ENCODE results near the gene AMER2. TPM values are rescaled to one million over a fixed set of nuclear protein-coding genes. Genes with fewer than 3 reads are reported as not detected.

Gene AMER2
- total RNA-seq, 1 experiment from 2014 or later, result not detected

- TF ChIP-seq CTCF (conservative IDR thresholded peaks at IDR 0.05) (no peak), EZH2 (IDR thresholded peaks at IDR 0.05; ENCODE audit: low read depth) (no peak)
- Histone ChIP-seq H3K9me3 (ENCODE audit: insufficient read depth, low read depth) (no peaks in the 10 kb centered on the region), H3K27me3 (ENCODE audit: insufficient read depth, low read depth) (no peaks in the 10 kb centered on the region), H3K4me3 (no peak overlapping the region), H3K4me1 (replicated peaks; ENCODE audit: insufficient read depth) (peaks cover 17% of the 10 kb centered on the region), H3F3A (ENCODE audit: insufficient read depth, low read depth) (no peaks in the 10 kb centered on the region; the same call in 1 of the 2 replicates), H3K27ac (no peak overlapping the region), H2AFZ (no peak overlapping the region), H3K79me2 (ENCODE audit: low read depth) (no peaks in the 10 kb centered on the region), H3K9me2 (ENCODE audit: insufficient read depth) (no peaks in the 10 kb centered on the region), H3K36me3 (ENCODE audit: low read depth) (no peaks in the 10 kb centered on the region), H4K20me1 (ENCODE audit: insufficient read depth) (no peaks in the 10 kb centered on the region), H3K4me2 (no peak overlapping the region)
- ChIA-PET CTCF (interaction anchor here (0.6 kb wide), 1 partner anchor 525 kb away, joined by 4 read pairs; no protein-coding TSS in a partner anchor), POLR2A (ENCODE audit: unreplicated experiment) (no interaction called here)
- BruUV-seq (replicated peaks), result no TSS peak
- DNase-seq, result no peak
- intact Hi-C loops (cut with micrococcal nuclease; ENCODE audit: unreplicated experiment), result no loop called here
These were observed 53.6 kb downstream of the AMER2 start for GRCh38 chr13:25118378-25118905.

GRCh38 chr13:25117312-25117711 is 54.8 kb downstream of the AMER2 start:
- H3K4me1 ChIP-seq (replicated peaks; ENCODE audit: insufficient read depth), result peaks cover 17% of the 10 kb centered on the region
- H3K27me3 ChIP-seq (ENCODE audit: insufficient read depth, low read depth), result no peaks in the 10 kb centered on the region
- H3F3A ChIP-seq (ENCODE audit: insufficient read depth, low read depth), result no peaks in the 10 kb centered on the region; the same call in 1 of the 2 replicates
- H3K4me3 ChIP-seq, result no peak overlapping the region
- H3K9me2 ChIP-seq (ENCODE audit: insufficient read depth), result no peaks in the 10 kb centered on the region
- H3K36me3 ChIP-seq (ENCODE audit: low read depth), result no peaks in the 10 kb centered on the region
- ChIA-PET CTCF (no interaction called here), POLR2A (ENCODE audit: unreplicated experiment) (interaction anchor here (0.6 kb wide), 1 partner anchor 202 kb away, joined by 3 read pairs; no protein-coding TSS in a partner anchor)
- TF ChIP-seq EZH2 (IDR thresholded peaks at IDR 0.05; ENCODE audit: low read depth), result no peak
- TF ChIP-seq CTCF (conservative IDR thresholded peaks at IDR 0.05), result no peak
- no TSS peak for BruUV-seq (replicated peaks)
- no peak overlapping the region for H3K4me2 ChIP-seq
- H4K20me1 ChIP-seq (ENCODE audit: insufficient read depth), result no peaks in the 10 kb centered on the region
- no peak overlapping the region for H3K27ac ChIP-seq
- H3K79me2 ChIP-seq (ENCODE audit: low read depth), result no peaks in the 10 kb centered on the region
- no peak overlapping the region for H2AFZ ChIP-seq
- DNase-seq, result peak in 1 of 2 experiments; percentile 8
- no peaks in the 10 kb centered on the region for H3K9me3 ChIP-seq (ENCODE audit: insufficient read depth, low read depth)
- intact Hi-C loops (cut with micrococcal nuclease; ENCODE audit: unreplicated experiment), result no loop called here

- Histone ChIP-seq H3F3A (ENCODE audit: insufficient read depth, low read depth) (no peaks in the 10 kb centered on the region; the same call in 1 of the 2 replicates), H3K4me1 (replicated peaks; ENCODE audit: insufficient read depth) (peaks cover 17% of the 10 kb centered on the region), H3K27ac (no peak overlapping the region), H3K4me3 (no peak overlapping the region), H4K20me1 (ENCODE audit: insufficient read depth) (no peaks in the 10 kb centered on the region), H3K9me3 (ENCODE audit: insufficient read depth, low read depth) (no peaks in the 10 kb centered on the region), H3K79me2 (ENCODE audit: low read depth) (no peaks in the 10 kb centered on the region), H3K27me3 (ENCODE audit: insufficient read depth, low read depth) (no peaks in the 10 kb centered on the region), H3K36me3 (ENCODE audit: low read depth) (no peaks in the 10 kb centered on the region), H3K9me2 (ENCODE audit: insufficient read depth) (no peaks in the 10 kb centered on the region), H3K4me2 (peak overlapping the region; percentile 30; the same call in 1 of the 2 replicates), H2AFZ (no peak overlapping the region)
- TF ChIP-seq EZH2 (IDR thresholded peaks at IDR 0.05; ENCODE audit: low read depth) (no peak), CTCF (conservative IDR thresholded peaks at IDR 0.05) (no peak)
- intact Hi-C loops (cut with micrococcal nuclease; ENCODE audit: unreplicated experiment), result no loop called here
- CTCF ChIA-PET, result no interaction called here
- POLR2A ChIA-PET (ENCODE audit: unreplicated experiment), result no interaction called here
- DNase-seq, result peak; percentile 19 to 68
- no TSS peak for BruUV-seq (replicated peaks)
These were observed 56.0 kb downstream of the AMER2 start for GRCh38 chr13:25116044-25116443.

Measured in PC-9 (cell line).